ENCODE measurements around the gene GORASP1. TPM values are rescaled to one million over a fixed set of nuclear protein-coding genes. Genes with fewer than 3 reads are reported as not detected.

The GORASP1 gene
- total and polyA plus RNA-seq, 4 donors, result 11.8 to 39.4 (median 19.3) TPM

DNA sequence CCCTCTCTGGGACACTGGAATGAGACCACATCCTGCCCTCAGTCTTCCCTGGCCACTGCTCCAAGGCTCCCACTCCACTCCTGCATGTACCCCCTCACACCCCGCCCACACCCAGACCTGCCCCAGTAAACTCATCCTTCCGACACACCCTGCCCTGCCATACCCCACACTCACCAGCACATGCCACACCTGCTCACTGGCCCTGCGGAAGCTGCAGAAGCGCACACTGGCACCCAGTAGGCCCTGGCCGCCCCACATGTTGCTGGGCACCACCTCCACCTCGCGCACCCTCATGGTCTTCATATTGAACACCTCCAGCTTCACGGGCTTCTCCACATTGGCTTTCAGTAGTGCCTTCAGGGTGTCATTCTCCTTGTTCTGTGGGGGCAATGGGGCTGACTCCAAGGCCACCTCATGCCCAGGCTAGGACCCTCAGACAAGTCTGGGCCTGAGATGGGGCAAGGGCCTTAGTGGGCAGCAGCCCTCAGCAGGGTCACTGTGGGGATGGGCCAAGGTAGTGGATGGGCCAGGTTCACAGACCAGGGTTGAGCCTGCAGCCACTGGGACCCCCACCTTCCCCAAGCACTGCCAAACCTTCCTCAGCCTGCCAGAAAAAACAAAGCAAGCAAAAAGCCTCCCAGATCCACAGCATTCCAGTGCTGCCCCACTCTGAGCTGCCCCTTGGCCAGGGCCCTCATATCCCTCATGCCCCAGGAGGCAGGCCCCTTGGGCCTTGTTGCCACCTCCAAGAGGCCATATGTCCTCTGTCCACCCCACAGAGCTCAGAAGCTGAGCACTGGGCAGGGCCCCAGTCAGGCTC is 4.7 kb downstream of the GORASP1 start:
- DNase-seq (ENCODE audit: low spot score), result no peak
- no peaks in the 10 kb centered on the region for H3K9me3 ChIP-seq (ENCODE audit: control insufficient read depth in 4 of 4, low read length in 3 of 4)
- 97% methylated on average over 8 of the region's 8 CpGs for WGBS
- TF ChIP-seq GABPA (IDR thresholded peaks at IDR 0.05 in 1 of 2, conservative IDR thresholded peaks at IDR 0.05 in 1 of 2) (no peak), CTCF (IDR thresholded peaks at IDR 0.05; ENCODE audit: low read depth, low read length, missing input control) (no peak), HNF4A (conservative IDR thresholded peaks at IDR 0.05) (no peak), JUND (IDR thresholded peaks at IDR 0.05) (no peak), ATF3 (IDR thresholded peaks at IDR 0.05) (no peak), FOXA2 (IDR thresholded peaks at IDR 0.05) (no peak), HNF4G (IDR thresholded peaks at IDR 0.05) (no peak), ZBTB33 (IDR thresholded peaks at IDR 0.05) (no peak)
- H3K27me3 ChIP-seq (ENCODE audit: control insufficient read depth in 4 of 4, insufficient read depth in 4 of 4, low read length in 3 of 4), result no peaks in the 10 kb centered on the region
- peaks cover 2 to 23% (median 14%) of the 10 kb centered on the region in 4 donors for H3K4me1 ChIP-seq (ENCODE audit: control insufficient read depth in 4 of 4, insufficient read depth in 4 of 4, low read length in 3 of 4)
- H3K36me3 ChIP-seq (ENCODE audit: control insufficient read depth in 4 of 4, insufficient read depth in 3 of 4, low read depth in 1 of 4, low read length in 3 of 4), result peaks cover 12 to 29% (median 19%) of the 10 kb centered on the region in 4 donors
- no peak overlapping the region for H3K9ac ChIP-seq (ENCODE audit: low read depth in 1 of 2, low read length in 2 of 2)
- no peak overlapping the region for H3K4me3 ChIP-seq (ENCODE audit: low read depth in 1 of 3, low read length in 3 of 3)
- no peak overlapping the region for H3K27ac ChIP-seq (ENCODE audit: low read depth in 1 of 2, low read length in 2 of 2)

GRCh38 chr3:39101022-39101689 is 6.3 kb downstream of the GORASP1 start:
- no peak overlapping the region for H3K9ac ChIP-seq (ENCODE audit: low read depth in 1 of 2, low read length in 2 of 2)
- whole genome bisulfite sequencing, result 81% methylated on average over 5 of the region's 5 CpGs
- H3K27ac ChIP-seq (ENCODE audit: low read depth in 1 of 2, low read length in 2 of 2), result no peak overlapping the region
- no peak overlapping the region for H3K4me3 ChIP-seq (ENCODE audit: low read depth in 1 of 3, low read length in 3 of 3)
- no peaks in the 10 kb centered on the region for H3K9me3 ChIP-seq (ENCODE audit: control insufficient read depth in 4 of 4, low read length in 3 of 4)
- H3K36me3 ChIP-seq (ENCODE audit: control insufficient read depth in 4 of 4, insufficient read depth in 3 of 4, low read depth in 1 of 4, low read length in 3 of 4), result peaks cover 14 to 41% (median 30%) of the 10 kb centered on the region in 4 donors
- no peak for DNase-seq (ENCODE audit: low spot score)
- H3K4me1 ChIP-seq (ENCODE audit: control insufficient read depth in 4 of 4, insufficient read depth in 4 of 4, low read length in 3 of 4), result peaks cover 2 to 18% (median 10%) of the 10 kb centered on the region in 4 donors
- no peaks in the 10 kb centered on the region for H3K27me3 ChIP-seq (ENCODE audit: control insufficient read depth in 4 of 4, insufficient read depth in 4 of 4, low read length in 3 of 4)
- no peak for TF ChIP-seq MAX (IDR thresholded peaks at IDR 0.05)
- peak; percentile 76 to 83 for TF ChIP-seq RAD21 (IDR thresholded peaks at IDR 0.05)
- TF ChIP-seq RXRA (IDR thresholded peaks at IDR 0.05), result peak in 1 of 2 donors; percentile 59
- no peak for TF ChIP-seq FOXA2 (IDR thresholded peaks at IDR 0.05)
- TF ChIP-seq ZBTB33 (IDR thresholded peaks at IDR 0.05), result no peak
- no peak for TF ChIP-seq JUND (IDR thresholded peaks at IDR 0.05)
- no peak for TF ChIP-seq YY1 (IDR thresholded peaks at IDR 0.05)
- TF ChIP-seq HNF4G (IDR thresholded peaks at IDR 0.05), result no peak
- TF ChIP-seq SP1 (IDR thresholded peaks at IDR 0.05), result no peak
- peak; percentile 90 for TF ChIP-seq NR2F2 (IDR thresholded peaks at IDR 0.05)
- TF ChIP-seq ATF3 (IDR thresholded peaks at IDR 0.05), result no peak
- TF ChIP-seq REST (IDR thresholded peaks at IDR 0.05), result no peak
- TF ChIP-seq GABPA (IDR thresholded peaks at IDR 0.05 in 1 of 2, conservative IDR thresholded peaks at IDR 0.05 in 1 of 2), result no peak
- TF ChIP-seq CTCF (IDR thresholded peaks at IDR 0.05; ENCODE audit: low read depth, low read length, missing input control), result peak; percentile 68
- peak; percentile 37 to 60 for TF ChIP-seq HNF4A (conservative IDR thresholded peaks at IDR 0.05)
